ENCODE results near the gene NDUFS6. TPM values are rescaled to one million over a fixed set of nuclear protein-coding genes. Genes with fewer than 3 reads are reported as not detected.

Gene NDUFS6
- total RNA-seq, 1 experiment from 2014 or later, result 72.8 TPM

DNA sequence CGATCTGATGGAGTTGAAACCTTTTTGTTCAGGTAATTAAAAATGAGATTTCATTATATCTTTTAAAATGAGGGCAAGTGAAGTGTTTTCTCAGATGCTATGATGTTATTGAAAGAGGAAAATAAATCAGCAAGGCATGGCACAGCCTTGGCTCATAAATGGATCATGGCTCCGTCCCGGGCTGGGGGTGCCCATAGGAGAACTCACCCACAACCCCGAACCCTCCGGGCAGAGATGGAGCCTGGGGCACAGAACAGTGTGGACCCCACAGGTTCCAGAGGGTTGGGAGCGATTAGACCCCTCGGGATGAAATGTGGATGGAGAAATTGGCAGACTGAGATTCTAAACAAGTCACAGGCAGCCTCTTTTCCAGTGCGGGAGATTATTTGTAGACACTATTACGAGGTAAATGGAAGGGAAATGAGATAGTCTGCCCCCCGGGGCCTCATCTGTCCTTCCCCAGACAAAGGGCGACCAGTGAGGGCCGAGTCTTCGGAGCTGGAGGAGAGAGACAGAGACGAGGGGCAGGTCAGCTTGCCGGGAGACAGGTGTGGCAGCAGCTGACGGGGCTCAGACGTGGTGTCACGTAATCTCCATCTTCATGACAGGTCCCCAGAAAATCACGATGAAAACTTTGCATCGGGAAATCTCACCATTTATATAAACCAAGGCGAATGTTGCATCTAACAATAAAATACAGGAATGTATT, 33.7 kb downstream of the NDUFS6 start:
- no peak overlapping the region for H3K4me3 ChIP-seq (ENCODE audit: low read depth, low read length, poor library complexity, severe bottlenecking)
- H3K27ac ChIP-seq (ENCODE audit: low read depth, low read length, poor library complexity, severe bottlenecking), result no peak overlapping the region
- no peaks in the 10 kb centered on the region for H3K4me1 ChIP-seq (ENCODE audit: insufficient read depth, low read length, poor library complexity, severe bottlenecking)
- ChIA-PET POLR2A (ENCODE audit: low non-redundant PET) (no interaction called here), CTCF (no interaction called here)
- DNase-seq (ENCODE audit: low spot score), result no peak
- H3K36me3 ChIP-seq (ENCODE audit: insufficient read depth, low read length, poor library complexity, severe bottlenecking), result no peaks in the 10 kb centered on the region
- peaks cover 5% of the 10 kb centered on the region for H3K27me3 ChIP-seq (replicated peaks; ENCODE audit: insufficient read depth, low read depth, low read length, poor library complexity)
- intact Hi-C loops (cut with micrococcal nuclease; ENCODE audit: unreplicated experiment), result no loop called here
- BruUV-seq (replicated peaks), result no TSS peak
- H3K9me3 ChIP-seq (ENCODE audit: low read depth, low read length, poor library complexity, severe bottlenecking), result no peaks in the 10 kb centered on the region
- TF ChIP-seq, protein P1, sequence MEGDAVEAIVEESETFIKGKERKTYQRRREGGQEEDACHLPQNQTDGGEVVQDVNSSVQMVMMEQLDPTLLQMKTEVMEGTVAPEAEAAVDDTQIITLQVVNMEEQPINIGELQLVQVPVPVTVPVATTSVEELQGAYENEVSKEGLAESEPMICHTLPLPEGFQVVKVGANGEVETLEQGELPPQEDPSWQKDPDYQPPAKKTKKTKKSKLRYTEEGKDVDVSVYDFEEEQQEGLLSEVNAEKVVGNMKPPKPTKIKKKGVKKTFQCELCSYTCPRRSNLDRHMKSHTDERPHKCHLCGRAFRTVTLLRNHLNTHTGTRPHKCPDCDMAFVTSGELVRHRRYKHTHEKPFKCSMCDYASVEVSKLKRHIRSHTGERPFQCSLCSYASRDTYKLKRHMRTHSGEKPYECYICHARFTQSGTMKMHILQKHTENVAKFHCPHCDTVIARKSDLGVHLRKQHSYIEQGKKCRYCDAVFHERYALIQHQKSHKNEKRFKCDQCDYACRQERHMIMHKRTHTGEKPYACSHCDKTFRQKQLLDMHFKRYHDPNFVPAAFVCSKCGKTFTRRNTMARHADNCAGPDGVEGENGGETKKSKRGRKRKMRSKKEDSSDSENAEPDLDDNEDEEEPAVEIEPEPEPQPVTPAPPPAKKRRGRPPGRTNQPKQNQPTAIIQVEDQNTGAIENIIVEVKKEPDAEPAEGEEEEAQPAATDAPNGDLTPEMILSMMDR (conservative IDR thresholded peaks at IDR 0.05; ENCODE audit: low read depth, low read length), result no peak
- TF ChIP-seq EZH2 (IDR thresholded peaks at IDR 0.05; ENCODE audit: borderline replicate concordance, low read depth, low read length, poor library complexity, severe bottlenecking), result no peak

DNA sequence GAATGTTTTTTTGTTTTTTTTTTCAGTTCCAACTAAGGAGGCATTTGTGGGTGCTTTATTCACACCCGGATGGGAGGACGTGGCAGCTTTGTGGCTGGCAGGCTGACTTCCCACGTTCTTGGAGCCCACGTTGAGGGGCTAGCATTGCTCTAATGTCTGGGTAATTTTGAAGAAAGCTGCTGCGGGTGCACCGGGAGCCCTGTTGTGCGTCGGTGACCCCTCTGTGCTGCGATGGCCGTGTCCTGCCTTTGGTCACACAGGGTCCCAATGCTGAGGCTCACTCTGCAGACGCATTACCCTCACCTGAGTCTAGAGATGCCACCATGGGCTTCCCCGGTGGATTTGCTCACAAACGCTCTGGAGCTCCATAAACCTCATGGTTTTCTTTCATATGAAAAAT, 34.2 kb downstream of the NDUFS6 start:
- Histone ChIP-seq H3K27ac (ENCODE audit: low read depth, low read length, poor library complexity, severe bottlenecking) (no peak overlapping the region), H3K27me3 (replicated peaks; ENCODE audit: insufficient read depth, low read depth, low read length, poor library complexity) (peaks cover 5% of the 10 kb centered on the region), H3K36me3 (ENCODE audit: insufficient read depth, low read length, poor library complexity, severe bottlenecking) (no peaks in the 10 kb centered on the region), H3K9me3 (ENCODE audit: low read depth, low read length, poor library complexity, severe bottlenecking) (no peaks in the 10 kb centered on the region), H3K4me1 (ENCODE audit: insufficient read depth, low read length, poor library complexity, severe bottlenecking) (no peaks in the 10 kb centered on the region), H3K4me3 (ENCODE audit: low read depth, low read length, poor library complexity, severe bottlenecking) (no peak overlapping the region)
- BruUV-seq (replicated peaks), result no TSS peak
- no peak for DNase-seq (ENCODE audit: low spot score)
- POLR2A ChIA-PET (ENCODE audit: low non-redundant PET), result no interaction called here
- intact Hi-C loops (cut with micrococcal nuclease; ENCODE audit: unreplicated experiment), result no loop called here
- TF ChIP-seq, protein P1 (conservative IDR thresholded peaks at IDR 0.05; ENCODE audit: low read depth, low read length), result no peak
- no peak for TF ChIP-seq EZH2 (IDR thresholded peaks at IDR 0.05; ENCODE audit: borderline replicate concordance, low read depth, low read length, poor library complexity, severe bottlenecking)
- CTCF ChIA-PET, result no interaction called here

DNA sequence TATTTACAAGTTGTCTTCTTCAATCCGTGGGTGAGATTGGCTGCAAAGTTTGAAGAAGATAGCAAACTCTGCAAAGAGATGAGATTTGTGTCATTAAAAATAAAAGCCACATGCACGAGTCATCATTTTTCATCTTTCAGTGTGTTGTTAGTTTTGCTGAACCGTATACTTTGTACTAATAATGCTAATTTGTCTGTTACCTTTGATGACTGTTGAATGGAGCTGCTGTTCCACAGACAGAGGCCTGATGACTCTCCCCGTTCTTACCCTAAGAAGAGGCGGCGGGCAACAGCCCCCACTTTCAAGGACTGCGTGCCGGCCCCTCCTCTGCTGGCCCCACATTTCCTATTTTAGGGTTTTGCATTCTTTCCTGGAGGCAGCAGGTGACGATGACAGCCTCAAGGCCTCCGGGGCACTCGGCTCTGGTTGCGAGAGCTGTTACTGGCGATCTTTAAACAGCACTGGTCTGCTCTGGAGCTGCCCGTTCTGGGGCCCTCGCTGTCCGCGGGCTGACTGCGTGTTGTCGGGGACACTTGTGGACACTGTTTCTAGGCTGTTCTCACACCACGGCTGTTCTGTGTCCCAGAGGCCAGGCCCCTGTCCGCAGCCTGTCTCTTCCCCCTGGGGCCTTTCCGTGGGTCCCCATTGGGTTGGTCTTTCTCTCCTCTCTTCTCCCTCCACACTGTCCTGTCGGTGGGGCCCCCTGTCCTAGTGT, 35.1 kb downstream of the NDUFS6 start:
- POLR2A ChIA-PET (ENCODE audit: low non-redundant PET), result interaction anchor here (0.6 kb wide), 1 partner anchor 426 kb away, joined by 3 read pairs; no protein-coding TSS in a partner anchor

More for the DNA sequence above, 35.1 kb downstream of the NDUFS6 start:
- Histone ChIP-seq H3K9me3 (ENCODE audit: low read depth, low read length, poor library complexity, severe bottlenecking) (no peaks in the 10 kb centered on the region), H3K27me3 (replicated peaks; ENCODE audit: insufficient read depth, low read depth, low read length, poor library complexity) (peaks cover 5% of the 10 kb centered on the region), H3K36me3 (ENCODE audit: insufficient read depth, low read length, poor library complexity, severe bottlenecking) (no peaks in the 10 kb centered on the region), H3K4me1 (ENCODE audit: insufficient read depth, low read length, poor library complexity, severe bottlenecking) (no peaks in the 10 kb centered on the region), H3K4me3 (ENCODE audit: low read depth, low read length, poor library complexity, severe bottlenecking) (no peak overlapping the region), H3K27ac (ENCODE audit: low read depth, low read length, poor library complexity, severe bottlenecking) (no peak overlapping the region)
- no peak for TF ChIP-seq EZH2 (IDR thresholded peaks at IDR 0.05; ENCODE audit: borderline replicate concordance, low read depth, low read length, poor library complexity, severe bottlenecking)
- TF ChIP-seq, protein P1 (conservative IDR thresholded peaks at IDR 0.05; ENCODE audit: low read depth, low read length), result no peak
- no peak for DNase-seq (ENCODE audit: low spot score)
- BruUV-seq (replicated peaks), result no TSS peak
- CTCF ChIA-PET, result no interaction called here
- intact Hi-C loops (cut with micrococcal nuclease; ENCODE audit: unreplicated experiment), result no loop called here
